HepG2 (cell line): ENCODE results near the gene GPS2. TPM values are rescaled to one million over a fixed set of nuclear protein-coding genes. Genes with fewer than 3 reads are reported as not detected.

Source experiments
- ATF2 ChIP-seq: sonication (generic); formaldehyde crosslinking; IDR thresholded peaks from 2 replicates; pipeline ENCODE4 v1.4.0; 2020; ENCODE audit warnings: missing genetic modification reagents
- CCAR2 ChIP-seq: fragments of 200-400 bp; formaldehyde crosslinking; optimal IDR thresholded peaks from 2 replicates; pipeline ENCODE3; 2018; ENCODE audit warnings: low read depth, mild to moderate bottlenecking, low read length, moderate library complexity
- DBP ChIP-seq: sonication (generic); formaldehyde crosslinking; IDR thresholded peaks from 2 replicates; pipeline ENCODE4 v1.4.0; 2020; ENCODE audit warnings: missing genetic modification reagents; ENCODE audit errors: not compliant biosample characterization
- KDM3A ChIP-seq: IDR thresholded peaks from 2 replicates; pipeline ENCODE4 v1.6.1; 2018; ENCODE audit warnings: low read depth, missing compliant biosample characterization
- MYPOP ChIP-seq: sonication (generic); formaldehyde crosslinking; IDR thresholded peaks from 2 replicates; pipeline ENCODE4 v1.8.1; 2023; ENCODE audit warnings: mild to moderate bottlenecking, moderate library complexity, missing genetic modification reagents
- RBAK ChIP-seq: sonication (generic); formaldehyde crosslinking; IDR thresholded peaks from 2 replicates; pipeline ENCODE4 v1.5.1; 2020; ENCODE audit warnings: mild to moderate bottlenecking, missing genetic modification reagents
- SNRNP70 ChIP-seq: fragments of 200-400 bp; formaldehyde crosslinking; IDR thresholded peaks from 2 replicates; pipeline ENCODE4 v1.6.1; 2017; ENCODE audit warnings: mild to moderate bottlenecking, low read depth, low read length, moderate library complexity
- TFDP2 ChIP-seq: sonication (generic); formaldehyde crosslinking; IDR thresholded peaks from 2 replicates; pipeline ENCODE4 v1.4.0; 2020; ENCODE audit warnings: missing genetic modification reagents
- TP53 ChIP-seq: sonication (generic); formaldehyde crosslinking; conservative IDR thresholded peaks from 2 replicates; pipeline ENCODE4 v1.4.0; 2020; ENCODE audit warnings: missing genetic modification reagents
- U2AF1 ChIP-seq: fragments of 200-400 bp; formaldehyde crosslinking; optimal IDR thresholded peaks from 2 replicates; pipeline ENCODE3; 2017; ENCODE audit warnings: mild to moderate bottlenecking, low read depth, low read length
- ZBTB26 ChIP-seq: IDR thresholded peaks from 2 replicates; pipeline ENCODE4 v1.6.1; 2016; ENCODE audit warnings: missing compliant biosample characterization, missing genetic modification reagents, borderline replicate concordance
- ZBTB49 ChIP-seq: sonication (generic); formaldehyde crosslinking; IDR thresholded peaks from 2 replicates; pipeline ENCODE4 v1.4.0; 2020; ENCODE audit warnings: missing genetic modification reagents, borderline replicate concordance
- ZMYM4 ChIP-seq: sonication (generic); formaldehyde crosslinking; IDR thresholded peaks from 2 replicates; pipeline ENCODE4 v1.8.1; 2023; ENCODE audit warnings: mild to moderate bottlenecking, missing genetic modification reagents
- ZNF17 ChIP-seq: sonication (generic); formaldehyde crosslinking; IDR thresholded peaks from 2 replicates; pipeline ENCODE4 v1.5.0; 2020; ENCODE audit warnings: mild to moderate bottlenecking, missing genetic modification reagents
- ZNF20 ChIP-seq: sonication (generic); formaldehyde crosslinking; IDR thresholded peaks from 2 replicates; pipeline ENCODE4 v1.4.0; 2020; ENCODE audit warnings: mild to moderate bottlenecking, moderate library complexity, missing genetic modification reagents
- ZNF224 ChIP-seq: sonication (generic); formaldehyde crosslinking; IDR thresholded peaks from 2 replicates; pipeline ENCODE4 v1.5.0; 2020; ENCODE audit warnings: mild to moderate bottlenecking, missing genetic modification reagents
- ZNF7 ChIP-seq: IDR thresholded peaks from 2 replicates; pipeline ENCODE4 v1.6.1; 2016; ENCODE audit warnings: missing biosample characterization, missing genetic modification reagents
- ZUFSP ChIP-seq: sonication (generic); formaldehyde crosslinking; IDR thresholded peaks from 2 replicates; pipeline ENCODE4 v1.9.0; 2021; ENCODE audit warnings: missing genetic modification reagents, mild to moderate bottlenecking, borderline replicate concordance
- polyA plus RNA-seq, 8 experiments: library from polyadenylated mRNA; depleted of rRNA in 3 of 8; stranded (reverse) in 7 of 8; unstranded in 1 of 8; fragments of >200 nt; fragmentation: Illumina TruSeq in 4 of 8; extraction: Trizol in 4 of 8; gene quantifications; 2 replicates each; pipeline versions ENCODE4 v1.2.1 to v1.2.3, GENCODE V29; 2011 to 2016; ENCODE audit warnings: low read depth in 4 of 8, missing spikeins in 1 of 8, mixed read lengths in 1 of 8; ENCODE audit not compliant: insufficient read depth in 1 of 8
- total RNA-seq, 5 experiments: library from RNA; depleted of rRNA; stranded (reverse); fragments of >200 nt; fragmentation: Illumina TruSeq; extraction: Trizol; gene quantifications; 2 replicates each; pipeline ENCODE4 v1.2.3, GENCODE V29; 2016; ENCODE audit warnings: low read depth in 1 of 5

The GPS2 gene
- total and polyA plus RNA-seq, 2 of the 13 experiments (the other 11 are each of a cell fraction or from before 2014, with no cell fraction given), result 58.0 to 59.4 TPM

- TF ChIP-seq DBP, result no peak
- no peak for TF ChIP-seq U2AF1
- TF ChIP-seq MYPOP (CRISPR knock-in tag), result 0 out of 2 replicates have a peak, but pooled peaks have one; percentile 8
- TF ChIP-seq ZNF20 (CRISPR knock-in tag), result no peak
- no peak for TF ChIP-seq CCAR2
- TF ChIP-seq ZBTB49 (CRISPR knock-in tag), result no peak
- peak; percentile 85 for TF ChIP-seq TFDP2
- no peak for TF ChIP-seq ZNF17 (CRISPR knock-in tag)
- TF ChIP-seq TP53 (CRISPR knock-in tag), result no peak
- no peak for TF ChIP-seq KDM3A (CRISPR knock-in tag)
- TF ChIP-seq ZBTB26 (CRISPR knock-in tag), result no peak
- no peak for TF ChIP-seq RBAK
- peak; percentile 4; the same call in 1 of the 2 replicates for TF ChIP-seq ZNF224 (CRISPR knock-in tag)
- TF ChIP-seq ZMYM4, result no peak
- TF ChIP-seq SNRNP70, result no peak
- TF ChIP-seq ZUFSP (CRISPR knock-in tag), result no peak
- no peak for TF ChIP-seq ATF2 (CRISPR knock-in tag)
- no peak for TF ChIP-seq ZNF7 (CRISPR knock-in tag)
Measured at GRCh38 chr17:7281074-7281952, 33.8 kb downstream of the GPS2 start, which contains the start of gene SLC2A4 (continued).
